ENCODE results near the gene CYSRT1. TPM values are rescaled to one million over a fixed set of nuclear protein-coding genes. Genes with fewer than 3 reads are reported as not detected.

Gene CYSRT1
- total RNA-seq, 2 experiments from 2014 or later = 0.34 TPM; not detected in 1

DNA sequence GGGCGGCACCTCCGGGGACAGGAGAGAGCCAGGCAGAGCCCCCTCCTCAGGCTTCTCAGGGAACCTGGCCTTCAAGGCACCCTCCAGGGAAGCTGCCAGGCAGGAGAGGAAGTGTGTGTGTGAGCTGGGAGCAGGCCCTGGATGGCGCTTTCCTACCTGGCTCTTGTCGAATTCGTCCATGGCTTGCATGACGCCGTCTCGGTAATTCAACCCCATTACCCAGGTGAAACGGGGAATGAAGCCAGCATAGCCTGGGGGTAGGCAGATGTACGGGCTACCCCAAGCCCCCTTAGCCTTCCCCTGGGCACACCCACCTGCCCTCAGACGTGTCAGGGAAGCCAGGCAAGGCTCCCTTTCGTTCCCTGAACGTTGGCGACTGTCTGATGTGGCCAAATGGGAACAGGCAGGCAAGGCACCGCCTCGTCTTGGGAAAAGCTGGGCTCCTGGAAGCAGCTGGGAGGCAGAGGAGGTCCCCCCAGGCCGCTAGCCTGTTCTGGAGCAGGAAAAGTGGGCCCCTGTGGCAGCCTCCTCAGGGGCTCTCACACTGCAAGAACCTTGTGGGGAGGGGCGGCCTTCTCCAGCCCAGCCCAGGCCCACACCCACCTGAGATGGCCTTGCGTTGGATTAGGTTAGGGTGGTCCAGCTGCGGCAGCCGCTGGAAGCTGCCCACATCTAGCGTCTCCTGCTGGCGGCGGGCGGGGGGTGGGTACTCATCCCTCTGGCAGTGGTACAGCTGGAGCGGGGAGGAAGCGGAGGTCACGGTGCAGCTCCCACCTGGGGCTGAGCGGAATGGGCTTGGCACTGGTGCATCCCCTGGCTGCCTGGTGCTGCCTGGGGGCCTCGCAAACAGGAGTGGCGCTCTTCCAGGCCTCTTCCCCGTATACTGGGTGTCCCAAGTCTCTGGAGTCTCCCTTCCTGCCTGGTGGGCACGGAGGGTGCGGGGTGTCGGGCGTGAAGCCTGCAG is 19.8 kb downstream of the CYSRT1 start:
- Mint-ChIP-seq H3K4me1 (ENCODE audit: low read depth) (peaks cover 21% of the 10 kb centered on the region), H3K27me3 (no peaks in the 10 kb centered on the region), H3K9me3 (no peaks in the 10 kb centered on the region), H3K27ac (no peak overlapping the region), H3K36me3 (ENCODE audit: low read depth) (peaks cover 25% of the 10 kb centered on the region), H3K4me3 (no peak overlapping the region)
- POLR2A ChIA-PET = interaction anchor here (1.1 to 7.6 kb wide), 3 partner anchors 9 to 115 kb away, joined by 3 to 113 read pairs (median 3); partner anchors contain the start of genes NELFB and STPG3
- ATAC-seq (no peak), DNase-seq (no peak)
- CTCF ChIA-PET = interaction anchor here (1.0 to 1.7 kb wide), 2 partner anchors 8 to 177 kb away, joined by 3 to 6 read pairs; no protein-coding TSS in a partner anchor
- intact Hi-C loops (cut with micrococcal nuclease) = no loop called here
- TF ChIP-seq, protein P1, sequence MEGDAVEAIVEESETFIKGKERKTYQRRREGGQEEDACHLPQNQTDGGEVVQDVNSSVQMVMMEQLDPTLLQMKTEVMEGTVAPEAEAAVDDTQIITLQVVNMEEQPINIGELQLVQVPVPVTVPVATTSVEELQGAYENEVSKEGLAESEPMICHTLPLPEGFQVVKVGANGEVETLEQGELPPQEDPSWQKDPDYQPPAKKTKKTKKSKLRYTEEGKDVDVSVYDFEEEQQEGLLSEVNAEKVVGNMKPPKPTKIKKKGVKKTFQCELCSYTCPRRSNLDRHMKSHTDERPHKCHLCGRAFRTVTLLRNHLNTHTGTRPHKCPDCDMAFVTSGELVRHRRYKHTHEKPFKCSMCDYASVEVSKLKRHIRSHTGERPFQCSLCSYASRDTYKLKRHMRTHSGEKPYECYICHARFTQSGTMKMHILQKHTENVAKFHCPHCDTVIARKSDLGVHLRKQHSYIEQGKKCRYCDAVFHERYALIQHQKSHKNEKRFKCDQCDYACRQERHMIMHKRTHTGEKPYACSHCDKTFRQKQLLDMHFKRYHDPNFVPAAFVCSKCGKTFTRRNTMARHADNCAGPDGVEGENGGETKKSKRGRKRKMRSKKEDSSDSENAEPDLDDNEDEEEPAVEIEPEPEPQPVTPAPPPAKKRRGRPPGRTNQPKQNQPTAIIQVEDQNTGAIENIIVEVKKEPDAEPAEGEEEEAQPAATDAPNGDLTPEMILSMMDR (IDR thresholded peaks at IDR 0.05) = no peak

DNA sequence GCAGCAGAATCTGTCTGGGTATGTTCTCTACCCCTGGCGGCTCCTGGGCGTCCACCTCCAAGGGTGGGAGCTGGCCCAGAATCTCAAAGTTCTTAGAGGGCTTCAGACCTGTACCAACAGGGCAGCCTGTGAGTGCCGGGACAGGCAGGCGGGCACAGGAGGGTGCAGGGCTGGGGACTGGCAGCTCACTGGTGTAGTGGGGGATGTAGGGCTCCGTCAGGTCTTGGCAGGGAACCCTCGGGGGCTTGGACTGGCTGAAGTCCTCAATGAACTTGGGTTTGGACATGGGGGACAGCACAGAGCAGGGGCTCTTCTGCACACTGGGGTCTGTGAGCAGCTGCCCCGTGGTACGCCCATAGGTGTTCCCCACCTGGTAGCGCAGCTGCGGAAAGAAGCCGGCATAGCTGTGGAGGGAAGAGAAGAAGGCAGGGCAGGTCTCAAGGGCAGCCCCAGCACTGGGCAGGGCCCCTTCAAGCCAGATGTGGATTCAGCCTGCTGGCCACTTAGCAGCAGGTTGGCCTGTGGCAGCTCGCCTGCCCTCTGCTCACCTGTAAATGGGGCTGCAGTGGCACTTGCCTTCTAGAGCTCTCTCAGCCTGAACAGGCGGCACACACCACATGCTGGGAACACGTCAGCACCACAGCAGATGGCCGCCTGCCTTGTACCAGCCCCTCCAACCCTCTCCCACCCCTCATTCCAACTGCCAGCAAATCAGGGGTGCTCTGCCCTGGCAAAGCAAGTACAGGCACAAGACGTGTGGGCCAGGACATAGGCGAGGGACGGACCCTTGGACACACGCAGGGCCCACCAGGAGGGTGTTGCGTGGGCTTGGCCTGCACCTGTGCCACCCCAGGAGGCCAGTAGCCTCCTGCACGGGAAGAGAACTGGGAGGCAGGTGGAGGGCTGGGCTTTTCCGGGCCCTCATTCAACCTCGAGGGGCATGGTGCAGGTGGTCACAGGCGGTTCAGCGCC is 20.8 kb downstream of the CYSRT1 start:
- peaks cover 21% of the 10 kb centered on the region for H3K4me1 Mint-ChIP-seq (ENCODE audit: low read depth)
- POLR2A ChIA-PET = interaction anchor here (1.1 to 1.4 kb wide), 2 partner anchors 10 kb away, joined by 3 to 4 read pairs; partner anchors contain the start of gene NELFB
- TF ChIP-seq, protein P1 (IDR thresholded peaks at IDR 0.05) = no peak
- ATAC-seq (no peak), DNase-seq (no peak)
- peaks cover 25% of the 10 kb centered on the region for H3K36me3 Mint-ChIP-seq (ENCODE audit: low read depth)
- no peak overlapping the region for H3K4me3 Mint-ChIP-seq
- no peak overlapping the region for H3K27ac Mint-ChIP-seq
- H3K27me3 Mint-ChIP-seq = no peaks in the 10 kb centered on the region
- intact Hi-C loops (cut with micrococcal nuclease) = no loop called here
- CTCF ChIA-PET = interaction anchor here (1.0 to 1.7 kb wide), 2 partner anchors 9 to 178 kb away, joined by 3 to 6 read pairs; no protein-coding TSS in a partner anchor
- H3K9me3 Mint-ChIP-seq = no peaks in the 10 kb centered on the region

DNA sequence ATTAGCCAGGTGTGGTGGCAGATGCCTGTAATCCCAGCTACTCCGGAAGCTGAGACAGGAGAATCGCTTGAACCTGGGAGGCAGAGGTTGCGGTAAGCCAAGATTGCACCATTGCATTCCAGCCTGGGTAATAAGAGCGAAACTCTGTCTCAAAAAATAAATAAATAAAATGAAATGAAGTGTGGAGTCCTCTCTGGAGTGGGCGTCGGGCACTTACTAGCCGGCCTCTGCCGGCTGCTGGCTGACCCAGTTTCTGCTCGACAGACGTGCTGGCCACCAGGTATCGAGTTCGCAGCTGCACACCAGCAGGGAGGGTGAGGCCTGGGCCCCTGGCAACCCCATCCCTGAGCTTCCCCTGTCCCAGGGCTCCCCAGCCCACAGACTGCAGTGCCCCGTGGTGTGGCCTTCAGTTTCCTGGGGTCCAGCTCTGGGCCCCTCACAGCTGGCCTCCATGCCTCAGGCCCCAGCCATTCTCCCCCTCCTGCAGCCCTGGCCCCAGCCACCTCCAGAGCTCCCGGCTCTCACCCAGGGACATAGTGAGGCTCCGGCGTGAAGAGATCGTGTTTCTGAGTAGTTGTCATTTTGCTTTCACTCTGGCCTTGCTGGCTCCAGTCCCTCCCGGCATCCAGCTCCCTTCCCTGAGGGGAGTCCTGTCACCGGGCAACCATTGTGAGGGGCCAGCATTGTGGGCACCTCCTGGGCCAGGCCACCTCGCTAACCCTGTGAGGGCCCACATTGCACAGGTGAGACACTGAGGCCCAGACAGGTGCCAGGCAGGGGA is 22.4 kb downstream of the CYSRT1 start:
- Mint-ChIP-seq H3K4me1 (ENCODE audit: low read depth) (peaks cover 16% of the 10 kb centered on the region), H3K27ac (no peak overlapping the region), H3K9me3 (no peaks in the 10 kb centered on the region), H3K27me3 (no peaks in the 10 kb centered on the region), H3K36me3 (ENCODE audit: low read depth) (peaks cover 16% of the 10 kb centered on the region), H3K4me3 (no peak overlapping the region)
- ATAC-seq (no peak), DNase-seq (no peak)
- intact Hi-C loops (cut with micrococcal nuclease) = no loop called here
- TF ChIP-seq, protein P1 (IDR thresholded peaks at IDR 0.05) = no peak
- ChIA-PET CTCF (interaction anchor here (0.9 to 1.1 kb wide), 2 partner anchors 11 to 20 kb away, joined by 3 read pairs; partner anchors contain the start of gene RNF224), POLR2A (interaction anchor here (0.7 kb wide), 1 partner anchor 9 kb away, joined by 3 read pairs; no protein-coding TSS in a partner anchor)

DNA sequence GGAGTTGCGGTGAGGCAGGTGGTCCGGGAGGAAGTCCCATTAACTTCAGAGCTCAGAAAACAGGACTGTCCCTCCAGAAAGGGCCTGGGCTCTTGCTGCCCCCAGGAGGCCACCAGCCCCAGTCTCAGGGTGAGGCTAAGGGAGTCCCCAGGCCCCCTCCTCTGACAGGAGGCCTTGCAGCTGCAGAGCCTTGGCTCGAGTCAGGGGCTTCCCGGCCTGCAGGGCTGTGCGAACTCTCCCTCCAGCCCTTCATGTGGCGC is 22.9 kb downstream of the CYSRT1 start:
- no peak overlapping the region for H3K27ac Mint-ChIP-seq
- no peak for ATAC-seq
- ChIA-PET CTCF (interaction anchor here (0.9 kb wide), 1 partner anchor 11 kb away, joined by 3 read pairs; no protein-coding TSS in a partner anchor), POLR2A (interaction anchor here (0.7 kb wide), 1 partner anchor 9 kb away, joined by 3 read pairs; no protein-coding TSS in a partner anchor)
- no peaks in the 10 kb centered on the region for H3K9me3 Mint-ChIP-seq
- peaks cover 11% of the 10 kb centered on the region for H3K4me1 Mint-ChIP-seq (ENCODE audit: low read depth)
- TF ChIP-seq, protein P1 (IDR thresholded peaks at IDR 0.05) = no peak
- H3K4me3 Mint-ChIP-seq = no peak overlapping the region
- H3K27me3 Mint-ChIP-seq = no peaks in the 10 kb centered on the region
- intact Hi-C loops (cut with micrococcal nuclease) = no loop called here
- DNase-seq = no peak
- H3K36me3 Mint-ChIP-seq (ENCODE audit: low read depth) = peaks cover 11% of the 10 kb centered on the region
